Measurements from ENCODE around the gene ELMOD1. TPM values are rescaled to one million over a fixed set of nuclear protein-coding genes. Genes with fewer than 3 reads are reported as not detected.

The ELMOD1 gene
- total and polyA plus RNA-seq, 2 donors (not counting 1 experiment from before 2014, with no cell fraction given): not detected

GRCh38 chr11:107702723-107703122 is 111.8 kb downstream of the ELMOD1 start:
- H3K4me3 ChIP-seq (ENCODE audit: control extremely low read depth in 1 of 5, extremely low read depth in 1 of 5, insufficient read depth in 1 of 5, low read depth in 2 of 5, low read length in 4 of 5): no peak overlapping the region
- ChIA-PET CTCF (no interaction called here), POLR2A (no interaction called here)
- ATAC-seq (ENCODE audit: low read depth): no peak
- 89% methylated on average over 2 of the region's 2 CpGs for WGBS (ENCODE audit: insufficient coverage)
- no peaks in the 10 kb centered on the region for H3K79me2 ChIP-seq (ENCODE audit: control insufficient read depth, insufficient read depth, low read length)
- intact Hi-C loops (cut with micrococcal nuclease): no loop called here
- H3K4me1 ChIP-seq (ENCODE audit: control insufficient read depth in 2 of 2, insufficient read depth in 2 of 2, low read length in 2 of 2): no peaks in the 10 kb centered on the region
- H3K27ac ChIP-seq (ENCODE audit: low read length in 2 of 2): no peak overlapping the region
- peaks cover 28% of the 10 kb centered on the region for H3K27me3 Mint-ChIP-seq
- no peaks in the 10 kb centered on the region for H3K9me3 ChIP-seq (ENCODE audit: control extremely low read depth in 1 of 3, control insufficient read depth in 2 of 3, insufficient read depth in 1 of 3, low read length in 2 of 3)
- H3K4me2 ChIP-seq (replicated peaks; ENCODE audit: low read depth, low read length, poor library complexity, severe bottlenecking): no peak overlapping the region
- H4K20me1 ChIP-seq (ENCODE audit: control insufficient read depth, insufficient read depth, low read length, poor library complexity, severe bottlenecking): no peaks in the 10 kb centered on the region
- H2AFZ ChIP-seq (ENCODE audit: insufficient read depth, low read depth, low read length, poor library complexity, severe bottlenecking): no peak overlapping the region
- no peaks in the 10 kb centered on the region for H3K36me3 ChIP-seq (replicated peaks in 1 of 2; ENCODE audit: control extremely low read depth in 1 of 2, control insufficient read depth in 1 of 2, extremely low read depth in 1 of 2, insufficient read depth in 2 of 2, low read length in 1 of 2)
- no peaks in the 10 kb centered on the region for H3K9me3 Mint-ChIP-seq (ENCODE audit: insufficient read depth)
- peaks cover 0 to 3% (median 0%) of the 10 kb centered on the region in 4 experiments for H3K27me3 ChIP-seq (replicated peaks in 1 of 4; ENCODE audit: control extremely low read depth in 1 of 4, control insufficient read depth in 3 of 4, insufficient read depth in 4 of 4, low read length in 3 of 4)
- H3K27ac Mint-ChIP-seq: no peak overlapping the region
- H3K4me3 Mint-ChIP-seq: no peak overlapping the region
- no peak for DNase-seq
- no peak overlapping the region for H3K9ac ChIP-seq (ENCODE audit: low read length)
- TF ChIP-seq CTCF (IDR thresholded peaks at IDR 0.05) (no peak), EZH2 (IDR thresholded peaks at IDR 0.05; ENCODE audit: borderline replicate concordance, insufficient read depth, low read depth, low read length, poor library complexity, severe bottlenecking) (no peak)
- no peaks in the 10 kb centered on the region for H3K4me1 Mint-ChIP-seq

- no peaks in the 10 kb centered on the region for H3K4me1 Mint-ChIP-seq
- H4K20me1 ChIP-seq (ENCODE audit: control insufficient read depth, insufficient read depth, low read length, poor library complexity, severe bottlenecking): no peaks in the 10 kb centered on the region
- H3K4me2 ChIP-seq (replicated peaks; ENCODE audit: low read depth, low read length, poor library complexity, severe bottlenecking): no peak overlapping the region
- H3K4me1 ChIP-seq (ENCODE audit: control insufficient read depth in 2 of 2, insufficient read depth in 2 of 2, low read length in 2 of 2): no peaks in the 10 kb centered on the region
- no peaks in the 10 kb centered on the region for H3K9me3 ChIP-seq (ENCODE audit: control extremely low read depth in 1 of 3, control insufficient read depth in 2 of 3, insufficient read depth in 1 of 3, low read length in 2 of 3)
- H3K36me3 ChIP-seq (replicated peaks in 1 of 2; ENCODE audit: control extremely low read depth in 1 of 2, control insufficient read depth in 1 of 2, extremely low read depth in 1 of 2, insufficient read depth in 2 of 2, low read length in 1 of 2): no peaks in the 10 kb centered on the region
- H3K27ac ChIP-seq (ENCODE audit: low read length in 2 of 2): no peak overlapping the region
- DNase-seq: no peak
- ChIA-PET POLR2A (no interaction called here), CTCF (no interaction called here)
- H3K4me3 ChIP-seq (ENCODE audit: control extremely low read depth in 1 of 5, extremely low read depth in 1 of 5, insufficient read depth in 1 of 5, low read depth in 2 of 5, low read length in 4 of 5): no peak overlapping the region
- H3K9ac ChIP-seq (ENCODE audit: low read length): no peak overlapping the region
- ATAC-seq (ENCODE audit: low read depth): no peak
- H3K27me3 ChIP-seq (replicated peaks in 1 of 4; ENCODE audit: control extremely low read depth in 1 of 4, control insufficient read depth in 3 of 4, insufficient read depth in 4 of 4, low read length in 3 of 4): peaks cover 0 to 3% (median 0%) of the 10 kb centered on the region in 4 experiments
- H2AFZ ChIP-seq (ENCODE audit: insufficient read depth, low read depth, low read length, poor library complexity, severe bottlenecking): no peak overlapping the region
- H3K27ac Mint-ChIP-seq: no peak overlapping the region
- no peaks in the 10 kb centered on the region for H3K79me2 ChIP-seq (ENCODE audit: control insufficient read depth, insufficient read depth, low read length)
- TF ChIP-seq EZH2 (IDR thresholded peaks at IDR 0.05; ENCODE audit: borderline replicate concordance, insufficient read depth, low read depth, low read length, poor library complexity, severe bottlenecking): no peak
- TF ChIP-seq CTCF (IDR thresholded peaks at IDR 0.05): no peak
- no peak overlapping the region for H3K4me3 Mint-ChIP-seq
- no peaks in the 10 kb centered on the region for H3K9me3 Mint-ChIP-seq (ENCODE audit: insufficient read depth)
- 74% methylated on average over 3 of the region's 3 CpGs for WGBS (ENCODE audit: insufficient coverage)
- H3K27me3 Mint-ChIP-seq: peaks cover 35% of the 10 kb centered on the region
- intact Hi-C loops (cut with micrococcal nuclease): no loop called here
Observed at GRCh38 chr11:107704451-107704850, 113.5 kb downstream of the ELMOD1 start.
